ENCODE measurements around the gene ARHGAP44.
"Not testable (repeated sequence)": the region's sequence is repeated elsewhere in the genome, so short reads cannot be mapped to it uniquely, and the experiment has no call there.

ARHGAP44 gene

DNA sequence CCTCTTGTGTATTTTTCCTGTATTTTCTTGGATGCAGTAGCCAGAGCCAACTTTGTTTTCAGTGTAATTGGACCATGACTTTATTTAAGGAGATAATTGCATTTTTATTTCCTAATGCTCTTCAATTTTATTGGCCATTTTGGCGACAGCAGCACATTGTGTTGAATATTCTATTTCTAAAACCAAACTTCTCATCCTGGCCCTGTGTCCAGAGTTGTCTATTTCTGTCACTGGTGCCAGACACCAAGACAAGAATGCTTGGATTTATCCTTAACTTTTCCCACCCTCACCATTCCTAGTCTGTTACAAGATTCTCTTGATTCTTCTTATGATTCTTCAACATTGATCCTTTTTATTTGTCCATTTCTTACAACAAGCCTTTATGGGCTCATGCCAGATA is 37.1 kb downstream of the ARHGAP44 start:
- DNase-seq, result no peak

DNA sequence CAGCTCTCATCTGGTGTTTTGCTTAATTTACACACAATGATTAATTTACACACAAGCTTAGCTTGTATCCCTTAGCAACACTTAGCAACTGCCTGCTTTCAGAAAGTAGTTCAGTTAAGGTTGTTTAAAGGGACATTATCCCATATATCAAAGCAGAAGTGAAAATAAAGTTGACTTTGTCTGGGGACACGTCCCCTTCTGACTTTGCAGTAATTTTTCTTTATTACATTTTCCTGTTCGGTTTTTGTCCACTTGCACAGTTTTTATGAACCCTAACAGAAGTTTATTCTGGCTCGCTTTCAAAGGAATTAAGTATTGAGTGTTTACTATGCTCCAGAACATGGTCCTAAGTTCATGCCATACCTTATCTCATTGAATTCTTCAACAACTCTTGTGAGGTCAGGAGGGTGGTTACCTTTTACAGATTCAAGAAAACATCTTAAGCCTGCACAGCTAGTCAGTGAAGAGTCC is 41.5 kb downstream of the ARHGAP44 start:
- no peak for DNase-seq

DNA sequence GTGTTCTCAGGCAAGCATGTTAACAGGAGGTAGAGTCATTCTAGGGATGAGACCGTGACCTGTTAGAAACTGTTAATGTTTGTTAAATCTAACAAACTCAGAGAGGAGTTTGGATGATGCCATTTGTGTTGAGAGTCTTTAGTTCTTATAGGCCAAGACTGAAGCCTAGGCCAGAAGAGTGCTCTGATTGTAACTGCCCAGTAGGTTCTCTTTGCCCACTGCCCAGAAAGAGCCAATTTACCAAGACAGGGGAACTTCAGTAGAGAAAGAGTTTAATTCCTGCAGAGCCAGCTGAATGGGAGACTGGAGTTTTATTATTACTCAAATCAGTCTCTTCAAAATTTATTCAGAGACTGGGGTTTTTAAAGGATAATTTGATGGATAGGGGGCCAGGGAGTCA is 42.5 kb downstream of the ARHGAP44 start:
- no peak for DNase-seq

DNA sequence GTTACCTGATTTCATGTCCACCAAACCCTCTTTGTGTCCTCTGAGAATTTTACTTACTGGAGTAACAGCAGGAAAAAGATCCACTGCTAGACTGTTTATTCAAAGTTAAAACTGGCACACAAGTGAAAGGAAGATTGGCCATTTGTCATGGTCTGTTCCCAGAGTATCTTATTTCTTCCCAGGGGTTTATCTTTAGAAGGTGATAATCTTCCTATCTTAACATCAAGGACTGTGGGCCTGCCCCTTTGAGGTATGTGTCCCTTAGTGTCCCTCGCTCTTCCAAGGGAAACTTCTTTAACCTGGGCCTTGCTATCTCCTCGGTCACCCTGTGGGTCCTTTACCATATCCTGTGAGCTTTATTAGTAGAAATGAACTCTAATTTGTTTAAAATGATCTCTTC is 49.7 kb downstream of the ARHGAP44 start:
- DNase-seq, result no peak

DNA sequence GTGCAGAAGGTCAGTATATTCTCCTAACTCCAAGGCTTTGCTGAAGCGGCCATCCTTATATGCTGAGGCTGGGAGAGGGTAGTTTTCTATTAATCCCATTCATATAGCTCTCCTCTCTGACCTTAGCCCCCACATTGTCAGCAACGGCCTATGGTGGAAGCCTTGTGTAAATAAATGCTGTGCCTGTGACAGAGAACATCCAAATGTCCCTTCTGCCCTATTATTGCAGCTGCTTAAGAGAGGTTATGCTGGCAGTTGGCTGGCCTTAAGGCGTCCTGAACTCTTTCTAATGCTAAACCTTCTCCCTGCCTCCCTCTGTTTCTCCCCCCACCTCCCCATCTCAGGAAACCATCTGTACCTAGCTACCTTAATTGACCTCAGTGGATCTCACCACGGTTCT is 53.6 kb downstream of the ARHGAP44 start:
- no peak for DNase-seq

DNA sequence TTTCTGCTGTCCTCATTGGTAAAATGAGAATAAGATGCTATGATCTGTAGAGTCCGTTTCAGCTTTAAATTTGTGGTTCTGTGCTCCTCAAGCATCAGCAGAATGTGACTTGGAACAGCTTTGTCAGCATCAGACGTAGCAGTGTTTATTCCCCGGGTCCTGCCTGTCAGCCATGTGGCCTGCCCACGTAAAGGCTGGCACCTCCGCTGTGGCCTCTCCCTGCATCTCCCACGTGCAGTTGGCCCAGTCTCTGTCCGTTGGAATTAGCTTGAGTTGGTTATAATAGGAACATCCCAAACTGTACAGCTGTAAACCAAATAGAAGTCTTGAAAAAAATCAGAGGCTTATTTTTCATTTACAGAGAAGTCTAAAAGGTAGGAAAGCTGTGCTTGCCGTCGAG is 61.7 kb downstream of the ARHGAP44 start:
- no peak for DNase-seq

DNA sequence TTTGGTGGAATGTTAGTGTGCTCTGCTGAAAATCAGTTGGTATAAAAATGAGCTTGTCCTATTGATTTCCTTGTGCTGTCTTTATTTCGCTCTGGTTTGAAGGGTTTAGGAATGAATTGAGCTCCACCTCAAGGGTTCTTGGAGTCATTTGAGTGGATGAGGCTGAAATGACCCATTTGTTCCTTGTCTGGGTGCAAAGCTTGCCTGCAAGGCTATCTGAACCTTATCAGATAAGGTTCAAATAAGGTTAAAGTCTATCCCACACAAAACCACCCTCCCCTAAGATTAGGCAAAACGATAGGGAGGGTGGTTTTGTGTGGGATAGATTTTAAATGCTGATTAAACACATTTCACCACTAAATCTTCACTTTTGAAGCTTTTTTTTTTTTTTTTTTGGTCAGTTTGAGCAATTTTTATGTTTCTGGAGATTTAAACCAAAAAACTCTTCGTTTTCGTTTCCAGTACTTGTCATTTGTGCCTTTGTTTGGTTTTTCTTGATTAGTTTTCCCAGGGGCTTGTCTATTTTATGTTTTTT is 62.7 kb downstream of the ARHGAP44 start:
- no peak for DNase-seq

DNA sequence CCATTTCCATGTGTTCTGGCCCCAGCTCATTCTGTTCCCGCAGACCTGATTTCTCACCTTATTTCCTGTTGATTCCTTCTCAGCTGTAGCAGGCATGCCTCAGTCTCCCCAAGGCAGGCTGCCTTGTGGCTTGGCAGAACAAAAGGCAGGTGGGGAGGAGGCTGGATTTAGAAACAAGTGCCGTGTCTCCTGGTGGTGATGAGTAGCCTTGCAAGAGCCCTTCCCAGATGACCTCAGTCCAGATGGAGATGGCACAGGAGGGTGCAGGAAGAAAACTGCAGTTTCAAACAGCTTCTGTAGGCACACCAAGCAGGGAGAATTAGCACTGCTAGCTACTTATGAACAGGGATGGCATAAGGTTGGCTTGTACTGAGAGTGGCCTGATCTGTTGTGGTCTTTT is 64.6 kb downstream of the ARHGAP44 start:
- DNase-seq, result no peak

DNA sequence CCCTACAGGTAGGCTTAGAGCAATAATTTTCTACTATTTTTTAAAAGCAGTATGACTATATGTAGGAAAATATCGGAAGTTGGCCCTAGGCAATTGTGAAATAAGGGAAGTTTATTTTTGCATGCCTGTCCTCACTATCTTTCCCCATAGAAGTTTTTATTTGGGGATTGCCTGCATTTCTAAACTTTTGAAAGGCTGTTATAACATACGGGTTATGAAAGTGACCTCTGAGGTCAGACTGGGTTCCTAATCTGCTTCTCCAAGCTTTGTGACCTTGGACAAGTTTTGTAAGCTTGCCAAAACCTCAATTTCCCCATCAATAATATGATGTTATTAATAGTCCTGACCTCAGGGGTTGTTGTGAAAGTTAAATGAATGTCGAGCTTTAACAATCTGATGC is 67.1 kb downstream of the ARHGAP44 start:
- no peak for DNase-seq

DNA sequence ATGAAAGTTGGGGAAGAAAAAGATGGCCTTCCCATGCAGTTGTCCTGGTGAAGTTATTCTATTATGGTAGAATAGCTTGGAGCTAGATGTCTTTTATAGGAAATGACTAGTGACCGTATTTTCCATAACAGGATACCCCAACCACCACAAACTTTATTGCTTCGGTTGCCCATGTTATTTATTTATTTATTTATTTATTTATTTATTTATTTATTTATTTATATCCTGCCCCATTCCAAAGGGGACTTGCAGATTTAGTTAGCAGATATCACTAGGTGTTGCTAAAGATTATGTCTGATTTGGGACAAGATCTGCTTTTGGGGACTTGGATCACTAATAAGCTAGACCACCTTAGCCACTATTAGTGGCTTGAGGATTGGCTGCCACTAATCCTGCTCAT is 68.3 kb downstream of the ARHGAP44 start:
- DNase-seq, result no peak

DNA sequence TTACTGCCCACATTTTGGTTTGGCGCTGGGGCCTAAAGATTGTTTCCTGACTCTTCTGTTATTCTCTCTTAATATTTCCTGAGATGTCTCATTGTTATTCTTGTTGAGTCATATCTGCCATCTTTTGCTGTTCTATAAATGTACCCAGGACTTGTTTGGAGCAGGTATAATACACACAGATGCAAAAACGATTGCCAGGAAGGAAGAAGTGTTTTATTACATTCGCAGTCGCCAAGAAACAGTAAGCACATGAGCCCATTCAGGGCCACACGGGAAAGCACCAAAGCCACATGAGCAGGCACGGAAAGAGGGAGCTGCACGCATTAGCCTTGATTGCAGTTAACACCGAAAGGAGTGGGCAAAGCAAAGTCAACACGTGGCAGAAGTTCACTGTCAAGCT is 70.2 kb downstream of the ARHGAP44 start:
- no peak for DNase-seq

DNA sequence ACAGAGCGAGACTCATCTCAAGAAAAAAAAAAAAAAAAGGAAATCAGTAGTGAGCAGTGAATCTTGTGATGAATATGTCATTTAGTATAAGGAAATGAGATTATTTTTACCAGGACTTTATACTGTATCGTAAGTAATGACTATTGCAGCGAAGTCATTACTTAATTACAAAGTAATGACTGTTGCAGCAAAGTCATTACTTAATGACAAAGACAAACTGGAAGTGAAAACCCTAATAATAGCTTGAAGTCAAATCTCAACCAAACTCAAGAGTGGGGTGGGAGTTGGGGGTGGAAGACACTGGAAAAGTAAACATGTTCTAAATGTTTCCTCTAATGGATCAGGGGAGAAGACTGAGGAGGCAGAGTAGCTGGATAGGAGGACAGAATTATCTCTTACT is 76.5 kb downstream of the ARHGAP44 start:
- no peak for DNase-seq

DNA sequence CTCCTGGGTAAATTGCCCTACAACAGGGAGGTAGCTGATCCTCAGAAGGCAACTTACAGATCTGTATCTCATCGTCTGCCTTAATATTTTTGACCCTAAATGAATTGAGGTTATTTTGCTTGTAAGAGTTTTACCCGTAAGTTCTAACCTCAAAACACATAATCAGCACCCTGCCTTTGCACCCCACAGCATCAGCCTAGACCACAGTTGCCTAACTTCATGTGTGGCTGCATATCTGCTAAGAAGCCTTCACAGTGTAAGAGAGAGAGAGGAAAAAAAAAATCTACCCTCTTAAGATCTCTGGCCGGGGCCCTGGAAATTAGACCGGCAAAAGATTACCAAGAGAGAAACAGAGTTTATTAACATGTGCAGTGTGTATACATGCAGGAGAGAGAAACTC is 76.9 kb downstream of the ARHGAP44 start:
- no peak for DNase-seq

DNA sequence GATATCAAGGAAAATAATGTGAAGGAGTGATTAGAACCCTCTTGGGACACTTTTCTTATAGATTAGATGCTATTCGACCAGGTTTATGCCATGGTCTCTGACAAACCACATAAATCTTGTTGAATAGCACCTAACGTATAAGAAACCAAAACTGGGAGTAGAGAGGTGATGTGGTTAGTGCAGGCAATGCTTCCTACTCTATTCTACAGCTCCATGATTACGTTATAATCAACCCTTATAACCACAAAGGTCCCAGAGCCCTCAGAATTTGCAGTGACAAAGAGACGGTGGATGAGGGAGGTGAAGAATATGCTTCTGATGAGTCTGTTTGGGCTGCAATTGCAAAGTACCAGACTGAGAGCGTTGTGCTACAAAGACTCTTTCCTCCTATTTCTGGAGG is 78.4 kb downstream of the ARHGAP44 start:
- DNase-seq, result no peak

DNA sequence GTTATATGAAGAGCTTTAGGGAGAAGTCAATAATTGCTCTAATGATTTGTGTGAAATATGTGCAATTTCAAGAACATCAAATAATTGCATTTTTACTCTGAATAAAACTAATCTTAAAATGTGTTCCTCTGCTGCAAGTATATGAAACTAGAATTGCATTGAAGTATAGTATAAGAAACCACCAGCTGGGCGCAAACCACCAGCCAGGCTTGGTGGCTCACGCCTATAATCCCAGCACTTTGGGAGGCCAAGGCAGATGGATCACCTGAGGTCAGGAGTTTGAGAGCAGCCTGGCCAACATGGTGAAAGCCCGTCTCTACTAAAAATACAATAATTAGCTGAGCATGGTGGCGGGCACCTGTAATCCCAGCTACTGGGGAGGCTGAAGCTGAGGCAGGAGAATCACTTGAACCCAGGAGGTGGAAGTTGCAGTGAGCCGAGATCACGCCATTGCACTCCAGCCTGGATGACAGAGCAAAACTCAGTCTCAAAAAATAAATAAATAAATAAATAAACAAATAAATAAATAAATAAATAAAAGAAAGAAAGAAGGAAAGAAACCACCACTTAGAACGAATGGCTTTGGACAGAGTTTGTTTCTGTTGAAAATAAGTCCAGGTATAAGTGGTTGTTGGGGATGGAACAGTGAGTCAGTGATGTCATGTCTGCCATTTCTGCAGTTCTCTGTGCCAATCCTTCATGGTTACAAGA is 84.3 kb downstream of the ARHGAP44 start:
- DNase-seq, result not testable (repeated sequence)

DNA sequence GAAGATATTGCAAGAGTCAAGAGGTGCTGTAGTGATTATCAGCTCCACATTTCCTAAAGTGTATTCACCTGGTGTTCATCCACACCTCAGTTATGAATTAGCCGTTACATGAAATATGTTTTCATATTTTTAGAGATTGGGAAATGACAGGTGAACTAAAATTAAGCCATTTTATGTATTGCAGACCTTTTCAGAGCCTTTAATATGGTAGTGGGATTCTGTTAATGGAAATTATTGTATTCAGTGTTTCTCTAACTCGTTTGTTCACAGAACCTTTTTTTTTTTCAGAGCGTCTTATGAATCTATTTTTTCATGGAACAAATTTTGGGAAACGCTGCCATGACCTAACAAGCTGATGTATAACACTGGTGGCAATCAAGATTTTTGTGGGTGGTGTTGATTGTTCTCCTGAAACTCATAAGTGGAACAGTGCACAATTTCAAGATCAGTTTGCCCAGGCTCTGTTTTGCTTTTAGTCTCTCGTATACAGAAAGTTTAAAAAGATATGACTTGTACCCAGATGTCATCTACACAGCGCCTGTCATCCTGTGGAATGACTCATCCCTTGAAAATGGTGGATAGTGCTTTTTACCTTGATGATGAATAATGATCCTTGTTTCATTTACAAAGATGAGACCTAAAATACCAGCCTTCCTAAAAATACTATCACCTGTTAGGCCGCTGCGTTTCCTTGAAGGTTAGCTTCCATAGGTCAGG is 88.8 kb downstream of the ARHGAP44 start:
- no peak for DNase-seq

DNA sequence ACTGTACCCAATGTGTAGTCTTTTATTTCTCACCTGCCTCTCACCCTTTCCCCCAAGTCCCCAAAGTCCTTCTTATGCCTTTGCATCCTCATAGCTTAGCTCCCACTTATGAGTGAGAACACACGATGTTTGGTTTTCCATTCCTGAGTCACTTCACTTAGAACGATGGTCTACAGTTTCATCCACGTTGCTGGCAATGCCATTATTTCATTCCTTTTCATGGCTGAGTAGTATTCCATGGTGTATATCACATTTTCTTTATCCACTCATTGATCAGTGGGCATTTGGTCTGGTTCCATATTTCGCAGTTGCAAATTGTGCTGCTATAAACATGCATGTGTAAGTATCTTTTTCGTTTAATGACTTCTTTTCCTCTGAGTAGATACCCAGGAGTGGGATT is 89.8 kb downstream of the ARHGAP44 start:
- not testable (repeated sequence) for DNase-seq

DNA sequence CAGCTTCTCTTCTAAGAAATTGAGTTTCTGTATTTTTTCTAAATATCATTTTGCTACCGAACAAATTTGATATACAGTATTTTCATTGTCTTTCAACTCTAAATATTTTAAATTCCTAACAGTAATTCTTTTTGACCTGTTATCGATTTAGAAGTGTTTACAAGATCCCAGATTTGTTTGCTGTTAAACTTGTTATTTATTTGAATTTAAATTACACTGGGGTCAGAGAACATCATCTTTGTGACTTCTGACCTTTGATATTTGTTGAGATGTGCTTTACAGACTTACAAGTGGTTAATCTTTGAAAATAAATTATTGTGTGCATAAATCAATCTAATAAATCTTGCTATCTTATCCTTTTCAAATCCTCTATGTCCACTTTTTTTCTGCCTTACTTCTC is 94.2 kb downstream of the ARHGAP44 start:
- DNase-seq, result no peak

DNA sequence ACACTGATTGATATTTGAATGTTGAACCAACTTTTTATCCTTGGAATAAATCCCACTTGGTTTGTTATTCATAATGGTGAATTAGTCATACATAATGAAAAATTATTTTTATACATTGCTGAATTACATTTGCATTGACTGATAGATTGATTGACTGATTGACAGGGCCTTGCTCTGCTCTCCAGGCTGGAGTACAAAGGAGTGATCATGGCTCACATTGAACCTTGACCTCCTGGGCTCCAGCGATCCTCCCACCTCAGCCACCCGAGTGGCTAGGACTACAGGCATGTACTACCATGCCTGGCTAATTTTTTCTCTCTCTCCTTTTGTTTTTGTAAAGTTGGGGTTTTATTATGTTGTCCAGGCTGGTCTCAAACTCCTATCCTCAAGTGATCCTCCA is 97.8 kb downstream of the ARHGAP44 start:
- no peak for DNase-seq

DNA sequence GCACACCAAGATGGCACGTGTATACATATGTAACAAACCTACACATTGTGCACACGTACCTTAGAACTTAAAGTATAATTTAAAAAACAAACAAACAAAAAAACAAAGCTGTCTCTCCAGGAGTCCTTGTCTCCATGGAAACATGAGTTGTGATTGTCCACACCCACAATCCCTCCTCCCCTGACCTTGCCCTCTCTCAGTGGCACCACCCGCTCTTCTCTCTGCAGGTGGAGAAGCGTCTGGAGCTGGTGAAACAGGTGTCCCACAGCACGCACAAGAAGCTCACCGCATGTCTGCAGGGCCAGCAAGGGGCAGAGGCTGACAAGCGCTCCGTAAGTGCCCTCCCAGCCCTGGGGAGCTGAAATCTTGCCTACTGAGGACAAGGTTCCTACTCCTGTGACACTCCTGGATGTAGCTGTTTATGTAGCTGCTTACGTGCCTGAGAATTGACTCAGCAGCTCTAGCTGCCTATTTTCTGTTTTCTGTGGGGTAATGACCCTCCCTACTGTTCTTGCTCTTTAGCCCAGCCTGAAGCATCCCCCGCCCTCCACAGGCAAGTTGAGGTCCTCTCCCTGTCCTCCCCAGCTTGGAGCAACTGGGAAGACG is 107.0 kb downstream of the ARHGAP44 start:
- DNase-seq, result no peak

DNA sequence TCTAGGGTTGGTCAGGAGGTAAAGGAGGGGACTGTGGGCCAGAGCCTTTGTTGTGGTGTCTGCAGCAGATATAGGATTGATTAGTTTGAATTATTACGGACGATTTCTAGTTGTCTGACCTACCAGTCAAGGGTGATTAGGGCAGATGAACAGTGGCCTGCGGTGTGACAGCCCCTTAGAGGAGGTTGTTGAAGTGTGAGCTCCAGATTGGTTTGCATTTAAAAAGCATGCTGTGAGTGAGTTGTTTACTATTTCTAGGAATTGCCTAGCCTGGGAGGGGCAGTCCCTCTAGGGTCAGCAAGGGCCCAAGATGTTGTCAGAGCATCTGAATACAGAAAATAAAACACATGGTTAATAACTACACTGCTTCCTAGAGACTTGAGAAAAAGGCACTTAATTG is 108.8 kb downstream of the ARHGAP44 start:
- no peak for DNase-seq

DNA sequence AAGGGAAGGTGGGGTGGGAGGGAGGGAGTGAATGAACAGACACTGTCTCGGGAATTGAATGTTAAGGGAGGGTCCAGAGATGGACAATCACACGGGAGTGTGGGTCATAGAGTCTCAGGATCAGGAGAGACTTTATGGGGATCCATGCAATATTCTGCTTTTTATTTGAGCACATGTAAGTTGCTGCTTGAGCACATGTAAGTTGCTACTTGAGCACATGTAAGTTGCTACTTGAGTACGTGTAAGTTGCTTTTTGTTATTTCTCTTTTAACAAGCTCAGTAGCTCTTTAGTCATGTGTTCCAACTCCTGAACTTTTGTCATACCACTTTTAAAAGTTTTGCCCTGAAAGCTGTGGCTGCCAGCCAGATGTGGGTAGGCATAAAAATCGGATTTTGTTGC is 110.3 kb downstream of the ARHGAP44 start:
- DNase-seq, result no peak

DNA sequence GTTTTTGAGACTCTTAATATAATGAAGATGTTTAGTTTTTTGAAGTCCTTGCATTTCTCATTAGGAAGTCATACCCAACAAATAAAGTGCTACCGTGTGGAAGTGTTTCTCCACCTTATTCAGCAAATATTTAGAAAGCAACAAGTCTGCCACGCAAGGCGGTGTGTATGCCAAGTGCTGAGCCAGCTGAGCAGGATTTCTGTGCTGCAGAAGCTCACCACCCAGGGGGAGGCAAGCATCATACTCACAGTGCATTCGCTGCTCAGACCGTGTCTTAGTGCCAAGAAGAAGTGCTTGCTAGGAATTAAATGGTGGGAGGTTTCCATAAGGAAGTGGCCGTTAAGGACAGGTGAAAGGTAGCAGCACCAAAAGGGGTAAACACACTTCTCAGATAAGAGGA is 111.2 kb downstream of the ARHGAP44 start:
- DNase-seq, result no peak

DNA sequence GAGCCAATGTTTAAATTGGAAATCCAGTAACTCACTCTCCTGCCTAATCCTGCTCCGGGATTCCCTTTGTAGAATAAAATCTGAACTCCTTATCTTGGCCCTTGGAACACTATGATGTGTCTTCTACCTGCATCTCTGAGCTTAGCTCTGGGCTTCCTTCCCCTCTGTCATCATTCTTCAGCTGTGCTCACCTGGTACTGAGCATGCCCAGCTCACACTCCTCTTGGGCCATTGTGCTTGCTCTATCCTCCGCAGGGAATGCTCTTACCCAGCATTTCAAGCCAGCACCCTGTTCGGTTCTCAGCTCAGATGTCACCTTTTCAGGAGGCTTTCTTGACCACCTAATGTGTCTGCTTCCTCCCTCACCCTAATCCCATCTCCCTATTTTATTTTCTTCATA is 112.7 kb downstream of the ARHGAP44 start:
- DNase-seq, result no peak

Data from hematopoietic multipotent progenitor cell treated with erythropoietin and hydrocortisone succinate and interleukin-3 and kit ligand, for 8 days (in vitro differentiated cells).